ENCODE measurements around the gene TBL1XR1.

- no peak for TF ChIP-seq TAF1 (IDR thresholded peaks at IDR 0.05; ENCODE audit: borderline replicate concordance, insufficient read depth, low read length)
- TF ChIP-seq POLR2AphosphoS5 (IDR thresholded peaks at IDR 0.05; ENCODE audit: low read depth, low read length), result no peak
- TF ChIP-seq FOXP2 (optimal IDR thresholded peaks at IDR 0.05; ENCODE audit: borderline replicate concordance, extremely low read depth, extremely low read length, insufficient read depth), result no peak
These were observed 90.7 kb downstream of the TBL1XR1 start for GRCh38 chr3:177106594-177106993.

All from PFSK-1 (cell line).